GM21737 (cell line): ENCODE data around the gene SHOC2.

Source experiments
- ATAC-seq: cut with Tn5 transposase; IDR thresholded peaks from one replicate; pipeline ENCODE4 v1.9.1; 2021; ENCODE audit warnings: mild to moderate bottlenecking, moderate library complexity; ENCODE audit not compliant: unreplicated experiment

SHOC2 gene

GRCh38 chr10:110979611-110980010 is 60.2 kb downstream of the SHOC2 start:
- no peak for ATAC-seq

- no peak for ATAC-seq
Observed at GRCh38 chr10:110980807-110981206, 61.4 kb downstream of the SHOC2 start.

GRCh38 chr10:110983466-110983865 is 64.1 kb downstream of the SHOC2 start:
- no peak for ATAC-seq

- ATAC-seq: no peak
Observed at GRCh38 chr10:110985497-110986275, 66.3 kb downstream of the SHOC2 start.

GRCh38 chr10:110989016-110989415 is 69.6 kb downstream of the SHOC2 start:
- ATAC-seq: no peak

GRCh38 chr10:110992006-110992800 is 72.8 kb downstream of the SHOC2 start:
- ATAC-seq: no peak

- no peak for ATAC-seq
Observed at GRCh38 chr10:110993024-110993693, 73.8 kb downstream of the SHOC2 start.

GRCh38 chr10:110994406-110995086 is 75.1 kb downstream of the SHOC2 start:
- no peak for ATAC-seq

- no peak for ATAC-seq
Observed at GRCh38 chr10:110995301-110995700, 75.9 kb downstream of the SHOC2 start.

GRCh38 chr10:110996256-110996655 is 76.9 kb downstream of the SHOC2 start:
- no peak for ATAC-seq

- ATAC-seq: no peak
Observed at GRCh38 chr10:111004016-111004415, 84.6 kb downstream of the SHOC2 start.

- ATAC-seq: no peak
Observed at GRCh38 chr10:111007486-111007885, 88.1 kb downstream of the SHOC2 start.

GRCh38 chr10:111015181-111015580 is 95.8 kb downstream of the SHOC2 start:
- no peak for ATAC-seq

GRCh38 chr10:111017098-111017497 is 97.7 kb downstream of the SHOC2 start:
- no peak for ATAC-seq

- no peak for ATAC-seq
Observed at GRCh38 chr10:111018021-111018420, 98.6 kb downstream of the SHOC2 start.

- ATAC-seq: no peak
Observed at GRCh38 chr10:111023060-111023459, 103.7 kb downstream of the SHOC2 start.

GRCh38 chr10:111030042-111030750 is 110.8 kb downstream of the SHOC2 start:
- peak; percentile 67 for ATAC-seq

- no peak for ATAC-seq
Observed at GRCh38 chr10:111034598-111035310, 115.3 kb downstream of the SHOC2 start.

GRCh38 chr10:111035542-111035941 is 116.1 kb downstream of the SHOC2 start:
- ATAC-seq: no peak

GRCh38 chr10:111037858-111038257 is 118.5 kb downstream of the SHOC2 start:
- ATAC-seq: no peak
